Measurements from ENCODE around the gene CACNA1C.

The CACNA1C gene

GRCh38 chr12:2248901-2249381 lies 196.2 kb downstream of the CACNA1C start:
- DNase-seq (ENCODE audit: low read depth in 1 of 2, low spot score in 1 of 2): no peak

GRCh38 chr12:2250797-2251196 lies 198.0 kb downstream of the CACNA1C start:
- DNase-seq (ENCODE audit: low read depth in 1 of 2, low spot score in 1 of 2): no peak

GRCh38 chr12:2251526-2252209 lies 198.9 kb downstream of the CACNA1C start:
- DNase-seq (ENCODE audit: low read depth in 1 of 2, low spot score in 1 of 2): no peak

GRCh38 chr12:2255311-2255710 lies 202.5 kb downstream of the CACNA1C start:
- no peak for DNase-seq (ENCODE audit: low read depth in 1 of 2, low spot score in 1 of 2)

GRCh38 chr12:2255731-2256130 lies 202.9 kb downstream of the CACNA1C start:
- peak in 1 of 2 donors; percentile 13 for DNase-seq (ENCODE audit: low read depth in 1 of 2, low spot score in 1 of 2)

- no peak for DNase-seq (ENCODE audit: low read depth in 1 of 2, low spot score in 1 of 2)
Measured at GRCh38 chr12:2256453-2256852, 203.7 kb downstream of the CACNA1C start.

GRCh38 chr12:2256915-2257314 lies 204.1 kb downstream of the CACNA1C start:
- DNase-seq (ENCODE audit: low read depth in 1 of 2, low spot score in 1 of 2): no peak

GRCh38 chr12:2258025-2258424 lies 205.2 kb downstream of the CACNA1C start:
- no peak for DNase-seq (ENCODE audit: low read depth in 1 of 2, low spot score in 1 of 2)

- no peak for DNase-seq (ENCODE audit: low read depth in 1 of 2, low spot score in 1 of 2)
Measured at GRCh38 chr12:2259369-2259768, 206.6 kb downstream of the CACNA1C start.

GRCh38 chr12:2260441-2260840 lies 207.7 kb downstream of the CACNA1C start:
- DNase-seq (ENCODE audit: low read depth in 1 of 2, low spot score in 1 of 2): no peak

- DNase-seq (ENCODE audit: low read depth in 1 of 2, low spot score in 1 of 2): no peak
Measured at GRCh38 chr12:2261708-2262107, 208.9 kb downstream of the CACNA1C start.

GRCh38 chr12:2262449-2262848 lies 209.7 kb downstream of the CACNA1C start:
- no peak for DNase-seq (ENCODE audit: low read depth in 1 of 2, low spot score in 1 of 2)

GRCh38 chr12:2263901-2264300 lies 211.1 kb downstream of the CACNA1C start:
- no peak for DNase-seq (ENCODE audit: low read depth in 1 of 2, low spot score in 1 of 2)

GRCh38 chr12:2264651-2265232 lies 212.0 kb downstream of the CACNA1C start:
- no peak for DNase-seq (ENCODE audit: low read depth in 1 of 2, low spot score in 1 of 2)

- DNase-seq (ENCODE audit: low read depth in 1 of 2, low spot score in 1 of 2): no peak
Measured at GRCh38 chr12:2265461-2266167, 212.8 kb downstream of the CACNA1C start.

GRCh38 chr12:2266666-2267620 lies 214.2 kb downstream of the CACNA1C start:
- DNase-seq (ENCODE audit: low read depth in 1 of 2, low spot score in 1 of 2): no peak

GRCh38 chr12:2267703-2268470 lies 215.1 kb downstream of the CACNA1C start:
- DNase-seq (ENCODE audit: low read depth in 1 of 2, low spot score in 1 of 2): no peak

- no peak for DNase-seq (ENCODE audit: low read depth in 1 of 2, low spot score in 1 of 2)
Measured at GRCh38 chr12:2268471-2269286, 215.9 kb downstream of the CACNA1C start.

GRCh38 chr12:2270846-2271245 lies 218.1 kb downstream of the CACNA1C start:
- DNase-seq (ENCODE audit: low read depth in 1 of 2, low spot score in 1 of 2): no peak

GRCh38 chr12:2271961-2272360 lies 219.2 kb downstream of the CACNA1C start:
- DNase-seq (ENCODE audit: low read depth in 1 of 2, low spot score in 1 of 2): no peak

All from activated CD4-positive, alpha-beta T cell treated with anti-CD3 and anti-CD28 coated beads, Interleukin-2, amount 50 U/mL, for 24 hours (primary cell).